WERI-Rb-1 (cell line): ENCODE data around the gene CIDEC.

Source experiments
- DNase-seq: peaks from one replicate; pipeline ENCODE4 v3.0.0-alpha.2; 2020
- H3K27ac ChIP-seq: fragments of 250-450 bp; sonication (Bioruptor Pico); 2 replicates; pipeline ENCODE4 v1.5.1; 2020; ENCODE audit warnings: mild to moderate bottlenecking, moderate library complexity
- H3K27me3 ChIP-seq: fragments of 250-450 bp; sonication (Bioruptor Pico); 2 replicates; pipeline ENCODE4 v1.5.1; 2021; ENCODE audit warnings: mild to moderate bottlenecking, low read depth, moderate library complexity; ENCODE audit not compliant: insufficient read depth, severe bottlenecking
- H3K36me3 ChIP-seq: fragments of 250-450 bp; sonication (Bioruptor Pico); 2 replicates; pipeline ENCODE4 v1.5.1; 2020; ENCODE audit warnings: mild to moderate bottlenecking, moderate library complexity
- H3K4me3 ChIP-seq: 2 replicates; pipeline ENCODE4 v1.5.1; 2011; ENCODE audit warnings: low read depth, mild to moderate bottlenecking, control low read depth, low read length
- H3K9me3 ChIP-seq: fragments of 250-450 bp; sonication (Bioruptor Pico); 2 replicates; pipeline ENCODE4 v1.5.1; 2021; ENCODE audit warnings: mild to moderate bottlenecking, moderate library complexity; ENCODE audit not compliant: severe bottlenecking
- TF ChIP-seq, protein P1 (sequence below): IDR thresholded peaks from 2 replicates; pipeline ENCODE4 v1.5.1; 2011; ENCODE audit warnings: low read depth, mild to moderate bottlenecking, control low read depth, inconsistent platforms, low read length

Gene CIDEC

GRCh38 chr3:9837701-9838582 lies 42.1 kb downstream of the CIDEC start:
- Histone ChIP-seq H3K27ac (no peak overlapping the region), H3K4me3 (no peak overlapping the region), H3K36me3 (peaks cover 30% of the 10 kb centered on the region), H3K27me3 (no peaks in the 10 kb centered on the region), H3K9me3 (no peaks in the 10 kb centered on the region)
- no peak for DNase-seq
- TF ChIP-seq, protein P1, sequence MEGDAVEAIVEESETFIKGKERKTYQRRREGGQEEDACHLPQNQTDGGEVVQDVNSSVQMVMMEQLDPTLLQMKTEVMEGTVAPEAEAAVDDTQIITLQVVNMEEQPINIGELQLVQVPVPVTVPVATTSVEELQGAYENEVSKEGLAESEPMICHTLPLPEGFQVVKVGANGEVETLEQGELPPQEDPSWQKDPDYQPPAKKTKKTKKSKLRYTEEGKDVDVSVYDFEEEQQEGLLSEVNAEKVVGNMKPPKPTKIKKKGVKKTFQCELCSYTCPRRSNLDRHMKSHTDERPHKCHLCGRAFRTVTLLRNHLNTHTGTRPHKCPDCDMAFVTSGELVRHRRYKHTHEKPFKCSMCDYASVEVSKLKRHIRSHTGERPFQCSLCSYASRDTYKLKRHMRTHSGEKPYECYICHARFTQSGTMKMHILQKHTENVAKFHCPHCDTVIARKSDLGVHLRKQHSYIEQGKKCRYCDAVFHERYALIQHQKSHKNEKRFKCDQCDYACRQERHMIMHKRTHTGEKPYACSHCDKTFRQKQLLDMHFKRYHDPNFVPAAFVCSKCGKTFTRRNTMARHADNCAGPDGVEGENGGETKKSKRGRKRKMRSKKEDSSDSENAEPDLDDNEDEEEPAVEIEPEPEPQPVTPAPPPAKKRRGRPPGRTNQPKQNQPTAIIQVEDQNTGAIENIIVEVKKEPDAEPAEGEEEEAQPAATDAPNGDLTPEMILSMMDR = no peak

- TF ChIP-seq, protein P1 = no peak
- Histone ChIP-seq H3K27me3 (no peaks in the 10 kb centered on the region), H3K36me3 (peaks cover 14% of the 10 kb centered on the region), H3K9me3 (no peaks in the 10 kb centered on the region), H3K27ac (no peak overlapping the region), H3K4me3 (no peak overlapping the region)
- no peak for DNase-seq
Measured at GRCh38 chr3:9834520-9835380, 45.3 kb downstream of the CIDEC start.

DNA sequence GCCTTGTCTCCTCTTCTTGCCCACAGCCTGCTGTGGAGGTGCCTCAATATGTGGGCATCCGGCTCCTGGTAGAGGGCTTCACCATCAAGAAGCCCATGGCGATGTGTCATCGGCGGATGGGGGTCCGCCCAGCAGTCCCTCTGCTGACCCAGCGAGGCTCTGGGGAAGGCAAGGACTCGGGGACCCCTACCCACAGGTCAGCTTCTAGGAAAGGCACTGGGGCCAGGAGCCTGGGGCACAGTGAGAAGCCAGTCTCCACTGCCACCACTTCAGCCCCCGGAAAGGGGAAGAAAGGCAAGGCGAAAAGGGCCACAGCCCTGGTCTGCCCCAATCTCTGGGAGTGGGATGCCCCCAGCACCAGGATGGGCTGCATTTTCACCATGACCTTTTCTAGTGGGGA lies 47.0 kb downstream of the CIDEC start:
- Histone ChIP-seq H3K27me3 (no peaks in the 10 kb centered on the region), H3K36me3 (peaks cover 22% of the 10 kb centered on the region), H3K9me3 (no peaks in the 10 kb centered on the region), H3K27ac (no peak overlapping the region), H3K4me3 (no peak overlapping the region)
- no peak for DNase-seq
- TF ChIP-seq, protein P1 = no peak

DNA sequence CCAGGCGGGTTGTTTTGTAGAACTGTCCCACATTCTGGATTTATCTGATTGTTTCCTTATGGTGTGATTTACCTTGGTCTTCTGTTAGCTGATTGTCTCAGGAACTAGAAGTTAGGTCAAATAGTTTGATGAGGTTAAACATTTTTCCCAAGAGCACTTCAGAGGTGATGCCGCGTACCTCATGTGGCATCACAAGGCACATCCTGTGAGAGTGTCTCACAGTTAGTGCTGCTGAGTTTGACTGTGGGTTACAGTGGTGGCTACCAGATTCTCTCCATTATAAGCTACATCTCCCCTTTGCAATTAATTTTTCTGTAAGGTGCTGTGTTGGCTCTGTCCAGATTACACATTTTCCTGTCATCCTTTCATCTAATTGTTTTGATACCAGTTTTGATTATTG lies 48.8 kb downstream of the CIDEC start:
- peaks cover 25% of the 10 kb centered on the region for H3K36me3 ChIP-seq
- no peaks in the 10 kb centered on the region for H3K27me3 ChIP-seq
- TF ChIP-seq, protein P1 = no peak
- H3K9me3 ChIP-seq = no peaks in the 10 kb centered on the region
- H3K27ac ChIP-seq = no peak overlapping the region
- no peak overlapping the region for H3K4me3 ChIP-seq
- DNase-seq = no peak

DNA sequence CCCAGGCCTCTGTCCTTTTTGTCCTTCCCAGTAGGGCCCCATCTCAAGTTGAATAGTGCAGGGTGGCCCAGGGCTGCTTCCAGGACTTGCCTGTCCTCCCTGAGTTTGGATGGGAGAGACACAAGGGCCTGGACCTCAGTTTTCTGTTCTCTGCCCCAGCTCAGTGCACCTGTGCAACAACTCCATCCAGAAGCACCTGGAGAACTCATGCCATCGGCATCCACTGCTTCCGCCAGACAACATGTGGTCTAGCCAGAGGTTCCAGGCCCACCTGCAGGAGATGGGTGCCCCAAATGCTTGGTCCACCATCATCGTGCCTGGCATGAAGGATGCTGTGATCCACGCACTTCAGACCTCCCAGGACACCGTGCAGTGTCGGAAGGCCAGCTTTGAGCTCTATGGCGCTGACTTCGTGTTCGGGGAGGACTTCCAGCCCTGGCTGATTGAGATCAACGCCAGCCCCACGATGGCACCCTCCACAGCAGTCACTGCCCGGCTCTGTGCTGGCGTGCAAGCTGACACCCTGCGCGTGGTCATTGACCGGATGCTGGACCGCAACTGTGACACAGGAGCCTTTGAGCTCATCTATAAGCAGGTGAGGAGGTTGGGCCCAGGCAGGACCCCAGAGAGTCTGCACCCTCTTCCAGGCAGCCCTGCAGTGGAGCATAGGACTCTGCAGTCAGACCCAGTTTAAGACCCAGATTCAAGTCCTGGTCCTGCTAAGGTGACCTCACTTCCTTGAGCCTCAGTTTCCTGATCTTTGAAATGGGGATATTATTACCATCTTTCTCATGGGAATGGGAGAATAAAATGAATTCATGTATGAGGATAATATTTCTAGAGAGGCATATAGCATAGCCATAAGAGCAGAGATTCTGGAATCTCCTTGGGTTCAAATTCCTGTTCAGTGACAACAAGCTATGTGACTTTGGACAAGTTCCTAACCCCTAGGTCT lies 51.0 kb downstream of the CIDEC start:
- TF ChIP-seq, protein P1 = no peak
- H3K27me3 ChIP-seq = no peaks in the 10 kb centered on the region
- peaks cover 18% of the 10 kb centered on the region for H3K36me3 ChIP-seq
- H3K4me3 ChIP-seq = no peak overlapping the region
- no peaks in the 10 kb centered on the region for H3K9me3 ChIP-seq
- no peak overlapping the region for H3K27ac ChIP-seq
- DNase-seq = no peak
